ENCODE data around the gene SNX25. TPM values are rescaled to one million over a fixed set of nuclear protein-coding genes. Genes with fewer than 3 reads are reported as not detected.
"Not testable (repeated sequence)": the region's sequence is repeated elsewhere in the genome, so short reads cannot be mapped to it uniquely, and the experiment has no call there.

SNX25 gene
- total RNA-seq, 1 experiment from 2014 or later, result 12.5 TPM

DNA sequence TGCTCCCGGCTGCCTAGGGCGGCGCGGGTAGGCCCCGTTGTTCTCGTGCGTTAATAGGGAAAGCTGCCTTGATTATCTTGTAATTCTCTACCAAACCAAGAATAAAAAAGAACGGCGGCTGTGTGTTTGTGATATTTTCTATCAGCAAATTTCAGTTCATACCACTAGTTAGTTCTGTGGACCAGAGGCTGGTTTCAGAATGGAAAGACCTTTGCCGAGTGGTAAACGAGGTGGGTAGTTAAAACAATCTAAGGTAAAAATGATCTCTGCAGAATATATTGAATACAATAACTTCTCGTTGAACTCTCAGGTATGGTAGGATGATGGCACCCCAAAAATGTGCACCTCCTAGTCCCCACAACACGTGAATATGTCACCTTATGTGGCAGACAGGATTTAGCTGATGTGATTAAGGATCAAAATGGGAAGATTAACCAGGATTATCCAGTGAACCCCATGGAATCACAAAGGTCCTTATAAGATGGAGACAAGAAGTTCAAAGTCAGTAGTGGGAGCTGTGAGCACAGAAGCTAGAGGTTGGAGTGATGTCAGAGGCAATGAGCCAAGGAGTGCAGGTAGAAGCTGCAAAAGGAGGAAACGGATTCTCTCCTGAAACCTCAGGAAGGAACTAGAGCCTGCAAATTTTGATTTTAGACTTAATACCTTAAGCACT is 5.0 kb upstream of the SNX25 start:
- DNase-seq (ENCODE audit: extremely low read depth, low read depth), result no peak

DNA sequence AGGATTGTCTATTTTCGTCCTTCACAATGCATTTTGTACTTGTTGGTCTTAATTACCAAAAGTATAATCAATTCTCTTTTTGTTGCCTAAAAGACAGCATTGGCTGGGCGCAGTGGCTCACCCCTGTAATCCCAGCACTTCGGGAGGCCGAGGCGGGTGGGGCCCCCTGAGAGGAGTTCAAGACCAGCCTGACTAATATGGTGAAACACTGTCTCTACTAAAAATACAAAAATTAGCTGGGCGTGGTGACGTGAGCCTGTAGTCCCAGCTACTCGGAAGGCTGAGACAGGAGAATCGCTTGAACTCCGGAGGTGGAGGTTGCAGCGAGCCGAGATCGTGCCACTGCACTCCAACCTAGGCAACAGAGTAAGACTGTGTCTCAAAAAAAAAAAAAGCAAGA is 4.3 kb upstream of the SNX25 start:
- not testable (repeated sequence) for DNase-seq (ENCODE audit: extremely low read depth, low read depth)

GRCh38 chr4:185205697-185206342 is 3.6 kb upstream of the SNX25 start:
- no peak for DNase-seq (ENCODE audit: extremely low read depth, low read depth)

DNA sequence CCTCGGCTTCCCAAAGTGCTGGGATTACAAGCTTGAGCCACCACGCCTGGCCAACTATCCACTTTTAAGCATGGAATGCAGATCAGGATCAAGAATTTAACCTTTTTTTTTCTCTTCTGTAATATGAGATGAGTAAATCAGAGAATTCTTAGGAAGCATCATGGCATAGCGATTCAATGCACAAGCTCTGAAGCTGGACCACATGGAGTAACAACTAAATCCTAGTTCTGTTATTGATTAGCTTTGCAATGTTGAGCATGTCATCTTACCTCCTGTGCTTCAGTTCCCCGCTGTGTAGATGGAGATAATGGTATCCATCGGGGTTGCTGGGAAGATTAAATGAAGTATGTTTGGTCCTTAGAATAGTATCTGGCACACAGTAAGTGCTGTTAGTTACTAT is 1.9 kb upstream of the SNX25 start:
- no peak for DNase-seq (ENCODE audit: extremely low read depth, low read depth)

GRCh38 chr4:185209852-185210101 is 379 bp downstream of the SNX25 start:
- DNase-seq (ENCODE audit: extremely low read depth, low read depth), result not testable (repeated sequence)

GRCh38 chr4:185210102-185210981 is 944 bp downstream of the SNX25 start:
- no peak for DNase-seq (ENCODE audit: extremely low read depth, low read depth)

GRCh38 chr4:185211035-185211434 is 1.6 kb downstream of the SNX25 start:
- DNase-seq (ENCODE audit: extremely low read depth, low read depth), result no peak

- DNase-seq (ENCODE audit: extremely low read depth, low read depth), result no peak
Measured at GRCh38 chr4:185211641-185212040, 2.2 kb downstream of the SNX25 start.

DNA sequence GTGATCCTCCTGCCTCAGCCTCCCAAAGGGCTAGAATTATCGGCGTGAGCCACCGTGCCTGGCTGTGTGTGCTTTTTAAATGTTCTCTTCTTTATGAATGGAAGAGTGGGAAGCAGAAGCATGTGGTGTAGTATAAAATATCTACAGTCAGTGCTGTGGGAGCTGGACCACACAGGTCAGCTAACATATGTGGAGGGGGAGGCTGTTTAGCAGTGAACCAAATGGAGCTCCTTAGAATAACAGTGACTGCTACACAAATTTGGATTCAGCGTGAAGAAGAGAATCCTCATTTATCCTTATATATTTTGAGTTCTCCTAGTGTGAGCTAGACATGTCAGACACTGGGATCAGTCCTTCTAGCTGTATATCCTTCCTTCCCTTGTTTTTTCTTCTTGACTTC is 3.2 kb downstream of the SNX25 start:
- DNase-seq (ENCODE audit: extremely low read depth, low read depth), result no peak

- no peak for DNase-seq (ENCODE audit: extremely low read depth, low read depth)
Measured at GRCh38 chr4:185213877-185214276, 4.5 kb downstream of the SNX25 start.

GRCh38 chr4:185215261-185215660 is 5.9 kb downstream of the SNX25 start:
- no peak for DNase-seq (ENCODE audit: extremely low read depth, low read depth)

GRCh38 chr4:185217408-185217975 is 8.1 kb downstream of the SNX25 start:
- no peak for DNase-seq (ENCODE audit: extremely low read depth, low read depth)

- DNase-seq (ENCODE audit: extremely low read depth, low read depth), result no peak
Measured at GRCh38 chr4:185218312-185218711, 8.9 kb downstream of the SNX25 start.

GRCh38 chr4:185219551-185220344 is 10.3 kb downstream of the SNX25 start:
- no peak for DNase-seq (ENCODE audit: extremely low read depth, low read depth)

DNA sequence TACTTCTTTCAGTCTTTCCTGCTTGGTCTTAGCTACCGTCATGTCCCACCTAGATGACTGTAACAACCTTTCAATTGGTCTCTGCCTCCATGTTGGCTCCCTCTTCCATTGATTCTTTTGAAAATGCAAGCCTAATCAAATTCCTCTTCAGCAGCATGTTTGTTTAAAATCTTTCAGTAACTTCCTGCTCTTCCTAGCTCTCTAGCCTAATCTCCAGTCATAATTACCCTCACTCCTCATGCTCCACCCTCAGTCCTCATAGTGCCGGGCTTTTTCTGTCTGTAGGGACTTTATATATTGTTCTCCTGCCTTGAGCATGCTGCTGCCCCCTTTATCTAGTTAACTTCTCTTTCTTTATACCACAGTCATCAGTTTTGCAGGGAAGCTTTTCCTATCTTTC is 12.1 kb downstream of the SNX25 start:
- DNase-seq (ENCODE audit: extremely low read depth, low read depth), result no peak

GRCh38 chr4:185221912-185222311 is 12.5 kb downstream of the SNX25 start:
- no peak for DNase-seq (ENCODE audit: extremely low read depth, low read depth)

GRCh38 chr4:185222598-185222997 is 13.2 kb downstream of the SNX25 start:
- DNase-seq (ENCODE audit: extremely low read depth, low read depth), result no peak

GRCh38 chr4:185224597-185224996 is 15.2 kb downstream of the SNX25 start:
- DNase-seq (ENCODE audit: extremely low read depth, low read depth), result no peak

DNA sequence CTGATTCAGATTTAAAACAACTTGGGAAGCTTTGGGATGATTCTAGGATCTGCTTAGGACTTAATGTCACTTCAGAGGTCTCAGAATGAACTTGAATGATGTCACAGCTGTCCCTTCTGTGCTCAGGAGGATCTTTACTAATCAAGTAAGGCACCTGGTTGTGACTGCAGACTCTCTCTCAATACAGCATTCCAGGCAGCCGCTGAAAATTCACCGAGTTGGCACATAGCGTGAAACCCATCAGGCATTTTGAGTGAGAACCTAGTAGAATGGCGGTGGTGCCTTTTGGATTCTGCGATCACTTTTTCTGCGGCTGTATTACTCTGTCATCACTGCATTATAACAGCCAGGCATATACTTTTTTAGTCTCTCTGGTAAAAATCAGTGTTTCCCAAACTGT is 16.5 kb downstream of the SNX25 start:
- DNase-seq (ENCODE audit: extremely low read depth, low read depth), result no peak

DNA sequence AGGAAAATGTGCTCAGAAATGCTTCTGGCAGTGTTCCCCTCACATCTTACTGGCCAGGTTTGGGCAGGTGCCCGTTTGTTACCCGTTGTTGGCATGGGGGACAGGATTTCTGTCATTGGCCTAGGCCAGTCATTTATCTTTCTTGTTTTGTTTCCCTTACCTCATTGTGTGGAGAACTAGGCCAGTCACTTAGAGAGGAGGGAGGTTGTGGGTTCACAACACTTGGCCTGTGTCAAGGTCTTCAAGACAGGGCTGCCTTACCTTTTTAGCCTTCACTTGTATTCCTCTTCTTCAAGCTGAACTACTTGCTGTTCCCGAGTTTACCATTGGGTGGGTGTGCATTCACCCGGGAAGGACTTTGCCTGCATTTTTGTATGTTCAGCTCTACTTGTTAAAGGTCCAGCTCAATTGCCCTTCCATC is 17.7 kb downstream of the SNX25 start:
- DNase-seq (ENCODE audit: extremely low read depth, low read depth), result no peak

Measured in NCI-H460 (cell line).